Measurements from ENCODE around the gene SKI. TPM values are rescaled to one million over a fixed set of nuclear protein-coding genes. Genes with fewer than 3 reads are reported as not detected.

The SKI gene
- total and polyA plus RNA-seq, 2 of the 8 experiments (the other 6 are each of a cell fraction or from before 2014, with no cell fraction given) = 8.3 to 87.6 TPM

DNA sequence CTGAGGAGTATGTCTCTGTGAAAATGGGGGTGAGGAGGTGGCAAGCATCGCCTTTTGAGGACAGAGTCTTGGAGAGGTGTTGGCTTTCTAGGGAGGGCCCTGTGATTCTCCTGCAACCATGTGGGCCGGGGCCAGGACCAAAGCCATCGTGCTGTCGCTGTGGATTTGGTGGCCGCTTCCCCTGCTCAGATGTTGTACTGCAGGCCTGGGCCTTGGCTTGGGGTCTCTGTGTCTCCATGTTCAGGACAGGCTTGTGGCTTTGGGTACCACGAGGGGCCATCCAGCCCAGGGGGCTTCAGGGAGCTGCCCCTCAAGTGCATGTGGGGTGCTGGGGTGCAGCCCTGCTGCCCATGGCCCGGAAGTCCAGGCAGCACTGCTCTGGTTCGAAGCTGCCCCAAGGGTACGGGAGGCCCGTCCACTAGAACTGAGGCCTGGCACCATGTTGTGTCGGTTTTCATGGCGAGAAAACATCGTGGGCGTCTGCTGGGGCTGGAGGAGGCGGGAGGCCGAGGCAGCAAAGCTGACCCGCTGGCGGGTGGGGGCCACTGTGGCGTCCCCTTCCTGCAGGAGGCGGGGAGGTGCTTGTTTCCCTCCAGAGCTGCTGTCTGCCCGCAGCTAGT lies 55.4 kb downstream of the SKI start:
- H3K4ac ChIP-seq (replicated peaks; ENCODE audit: insufficient read length, low read depth, low read length) = no peak overlapping the region
- H3K36me3 ChIP-seq (ENCODE audit: control insufficient read depth in 2 of 4, insufficient read depth in 4 of 4, low read length in 3 of 4) = no peaks in the 10 kb centered on the region
- H3K27me3 ChIP-seq (replicated peaks in 1 of 4; ENCODE audit: control insufficient read depth in 3 of 4, extremely low read depth in 1 of 4, insufficient read depth in 3 of 4, low read length in 3 of 4) = no peaks in the 10 kb centered on the region
- H3K27ac ChIP-seq (ENCODE audit: low read depth, low read length) = 0 out of 2 replicates have a peak overlapping the region, but pooled peaks have one; percentile 30
- no peak overlapping the region for H2BK12ac ChIP-seq (ENCODE audit: low read depth, low read length)
- POLR2A ChIA-PET (ENCODE audit: partially characterized antibody) = no interaction called here
- no peak overlapping the region for H4K91ac ChIP-seq (replicated peaks; ENCODE audit: insufficient read length, low read length)
- WGBS, 2 experiments (ENCODE audit: extremely low coverage in 1 of 2, insufficient coverage in 1 of 2, insufficient read length in 1 of 2, insufficient replicate concordance in 2 of 2, low coverage in 1 of 2, low lambda C conversion rate in 2 of 2, missing lambda C conversion rate in 1 of 2) = 97% methylated on average over 20 of the region's 21 CpGs; no CpG with 5 or more reads in 1 of the 2 experiments
- H2BK15ac ChIP-seq (ENCODE audit: low read length) = no peak overlapping the region
- H4K20me1 ChIP-seq (replicated peaks in 1 of 2; ENCODE audit: control insufficient read depth in 1 of 2, insufficient read depth in 2 of 2, low read length in 2 of 2) = peaks cover 7 to 10% of the 10 kb centered on the region in 2 experiments
- no peaks in the 10 kb centered on the region for H3K23me2 ChIP-seq (ENCODE audit: low read depth, low read length)
- DNase-seq (ENCODE audit: low read depth in 1 of 2, low spot score in 2 of 2) (no peak), FAIRE-seq (no peak)
- H3K9ac ChIP-seq (replicated peaks in 1 of 4; ENCODE audit: extremely low read depth in 1 of 4, low read depth in 3 of 4, low read length in 3 of 4) = no peak overlapping the region
- peaks cover 5 to 14% (median 12%) of the 10 kb centered on the region in 4 experiments for H3K4me1 ChIP-seq (replicated peaks in 1 of 4; ENCODE audit: control insufficient read depth in 3 of 4, insufficient read depth in 4 of 4, low read length in 3 of 4)
- H3K14ac ChIP-seq (ENCODE audit: insufficient read length) = no peak overlapping the region
- peaks cover 9 to 63% of the 10 kb centered on the region in 2 experiments; a peak in 3 of 4 replicates for H3K79me2 ChIP-seq (ENCODE audit: control insufficient read depth in 1 of 2, insufficient read depth in 2 of 2, low read length in 2 of 2)
- peaks cover 8% of the 10 kb centered on the region for H3K79me1 ChIP-seq (ENCODE audit: low read depth, low read length)
- H3K4me3 ChIP-seq (ENCODE audit: extremely low read depth in 1 of 4, insufficient read depth in 2 of 4, low read depth in 3 of 4, low read length in 4 of 4) = no peak overlapping the region
- no peak overlapping the region for H2BK20ac ChIP-seq (ENCODE audit: low read length)
- H3K23ac ChIP-seq (ENCODE audit: insufficient read length) = no peak overlapping the region
- H3K4me2 ChIP-seq (ENCODE audit: insufficient read depth in 1 of 2, low read depth in 2 of 2, low read length in 2 of 2) = no peak overlapping the region
- no peak overlapping the region; the same call in 1 of the 2 replicates for H2BK5ac ChIP-seq (ENCODE audit: low read depth, low read length)
- H3K18ac ChIP-seq (ENCODE audit: extremely low read depth, low read length) = no peak overlapping the region; the same call in 1 of the 2 replicates
- H2AK5ac ChIP-seq (ENCODE audit: low read depth, low read length) = no peak overlapping the region
- no peak overlapping the region for H2AFZ ChIP-seq (ENCODE audit: low read length)
- no peak overlapping the region for H3K56ac ChIP-seq (replicated peaks; ENCODE audit: insufficient read length, low read depth, low read length)
- H4K5ac ChIP-seq (ENCODE audit: insufficient read length, low read depth, low read length) = no peak overlapping the region
- no peaks in the 10 kb centered on the region for H3K9me3 ChIP-seq (ENCODE audit: insufficient read depth in 2 of 2, low read depth in 1 of 2, low read length in 1 of 2)
- no peak overlapping the region for H2BK120ac ChIP-seq (replicated peaks; ENCODE audit: low read depth, low read length)
- CTCF ChIA-PET (ENCODE audit: partially characterized antibody) = interaction anchor here (0.6 to 1.1 kb wide), 4 partner anchors 17 to 1144 kb away, joined by 3 read pairs; no protein-coding TSS in a partner anchor
- H4K8ac ChIP-seq (ENCODE audit: extremely low read depth, insufficient read depth, low read length) = no peak overlapping the region; the same call in 1 of the 2 replicates
- TF ChIP-seq BRCA1 (IDR thresholded peaks at IDR 0.05; ENCODE audit: low read depth, low read length) (no peak), JUN (IDR thresholded peaks at IDR 0.05; ENCODE audit: low read depth, low read length) (no peak), CHD2 (IDR thresholded peaks at IDR 0.05; ENCODE audit: low read length) (no peak), SAP30 (IDR thresholded peaks at IDR 0.05; ENCODE audit: insufficient read depth, insufficient replicate concordance, low read length) (no peak), TEAD4 (IDR thresholded peaks at IDR 0.05; ENCODE audit: low read depth, low read length) (no peak), RXRA (IDR thresholded peaks at IDR 0.05; ENCODE audit: insufficient read depth, low read depth, low read length) (no peak)
- TF ChIP-seq, protein P1, sequence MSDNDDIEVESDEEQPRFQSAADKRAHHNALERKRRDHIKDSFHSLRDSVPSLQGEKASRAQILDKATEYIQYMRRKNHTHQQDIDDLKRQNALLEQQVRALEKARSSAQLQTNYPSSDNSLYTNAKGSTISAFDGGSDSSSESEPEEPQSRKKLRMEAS (IDR thresholded peaks at IDR 0.05) = no peak

All from H1 (cell line).